HG02642 (cell line): ENCODE measurements around the gene KRT13.
"Not testable (repeated sequence)": the region's sequence is repeated elsewhere in the genome, so short reads cannot be mapped to it uniquely, and the experiment has no call there.

Experiments
- ATAC-seq: cut with Tn5 transposase; IDR thresholded peaks from one replicate; pipeline ENCODE4 v1.9.1; 2021; ENCODE audit warnings: mild to moderate bottlenecking; ENCODE audit not compliant: unreplicated experiment, poor library complexity

Gene KRT13

GRCh38 chr17:41505007-41505808, at the start of gene KRT13:
TSS of gene KRT13 (minus strand) at chr17:41505612. CDS start at chr17:41505550, 62 bp downstream.
- no peak for ATAC-seq

- no peak for ATAC-seq
Observed at GRCh38 chr17:41553987-41554680, 48.7 kb upstream of the KRT13 start.

- ATAC-seq = no peak
Observed at GRCh38 chr17:41553176-41553575, 47.8 kb upstream of the KRT13 start.

- ATAC-seq = no peak
Observed at GRCh38 chr17:41552455-41552854, 47.0 kb upstream of the KRT13 start.

GRCh38 chr17:41551365-41551764, 46.0 kb upstream of the KRT13 start:
- no peak for ATAC-seq

GRCh38 chr17:41549596-41550039, 44.2 kb upstream of the KRT13 start:
- no peak for ATAC-seq

GRCh38 chr17:41548844-41549595, 43.6 kb upstream of the KRT13 start:
- ATAC-seq = peak; percentile 61

GRCh38 chr17:41547921-41548843, 42.8 kb upstream of the KRT13 start:
- no peak for ATAC-seq

- no peak for ATAC-seq
Observed at GRCh38 chr17:41547378-41547841, 42.0 kb upstream of the KRT13 start.

- no peak for ATAC-seq
Observed at GRCh38 chr17:41546819-41547218, 41.4 kb upstream of the KRT13 start.

- no peak for ATAC-seq
Observed at GRCh38 chr17:41545829-41546410, 40.5 kb upstream of the KRT13 start.

- no peak for ATAC-seq
Observed at GRCh38 chr17:41544935-41545334, 39.5 kb upstream of the KRT13 start.

- no peak for ATAC-seq
Observed at GRCh38 chr17:41544491-41544892, 39.1 kb upstream of the KRT13 start.

GRCh38 chr17:41542786-41543185, 37.4 kb upstream of the KRT13 start:
- ATAC-seq = not testable (repeated sequence)

- ATAC-seq = no peak
Observed at GRCh38 chr17:41542357-41542756, 36.9 kb upstream of the KRT13 start.

- no peak for ATAC-seq
Observed at GRCh38 chr17:41540921-41541625, 35.7 kb upstream of the KRT13 start.

GRCh38 chr17:41539979-41540701, 34.7 kb upstream of the KRT13 start:
- no peak for ATAC-seq

GRCh38 chr17:41539071-41539492, 33.7 kb upstream of the KRT13 start:
- no peak for ATAC-seq
